ENCODE data around the gene SLC10A3.

DNA sequence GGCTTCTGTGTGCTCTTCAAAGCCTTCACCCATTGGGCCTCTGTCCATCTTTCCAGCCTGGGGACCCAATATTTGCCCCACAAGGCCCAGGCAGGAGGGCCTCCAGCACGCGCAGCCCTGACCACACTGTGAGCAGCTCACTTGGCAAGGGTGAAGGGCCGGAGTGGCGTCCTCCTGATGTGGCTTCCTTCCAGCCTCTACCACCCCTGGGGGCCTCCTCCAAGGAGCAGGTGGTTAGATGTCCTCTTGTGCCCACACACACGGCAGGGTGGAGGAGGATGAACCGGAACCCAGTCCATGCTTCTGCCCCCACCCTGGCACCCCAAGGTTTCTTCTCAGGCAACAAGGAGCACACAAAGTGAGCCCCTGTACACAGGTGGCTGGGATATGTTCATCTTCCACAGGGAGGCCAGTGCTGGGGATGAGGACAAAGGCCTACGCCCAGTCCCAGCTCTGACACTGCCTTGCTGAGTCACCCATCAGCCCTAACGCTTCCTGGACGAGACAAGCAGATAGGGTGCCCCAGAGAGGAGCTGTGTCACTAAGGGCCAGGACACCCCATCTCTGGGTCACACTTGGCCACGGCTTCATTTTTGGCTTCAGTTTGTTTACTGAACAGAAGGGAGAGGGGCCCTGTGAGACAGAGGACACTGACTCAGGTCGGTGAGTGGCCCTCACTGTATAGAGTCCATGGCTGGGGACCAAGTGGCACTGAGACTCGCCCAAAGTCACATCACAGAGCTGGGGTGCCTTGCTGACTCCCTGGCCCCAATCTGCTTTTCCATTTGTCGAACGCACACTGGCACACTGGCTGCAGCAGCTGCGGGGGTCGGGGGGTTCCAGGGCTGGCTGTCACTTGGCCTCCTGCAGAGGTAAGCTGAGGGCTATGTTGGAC is 5.9 kb downstream of the SLC10A3 start:
- no peak for TF ChIP-seq POLR2A (IDR thresholded peaks at IDR 0.05)
- TF ChIP-seq, protein P1, sequence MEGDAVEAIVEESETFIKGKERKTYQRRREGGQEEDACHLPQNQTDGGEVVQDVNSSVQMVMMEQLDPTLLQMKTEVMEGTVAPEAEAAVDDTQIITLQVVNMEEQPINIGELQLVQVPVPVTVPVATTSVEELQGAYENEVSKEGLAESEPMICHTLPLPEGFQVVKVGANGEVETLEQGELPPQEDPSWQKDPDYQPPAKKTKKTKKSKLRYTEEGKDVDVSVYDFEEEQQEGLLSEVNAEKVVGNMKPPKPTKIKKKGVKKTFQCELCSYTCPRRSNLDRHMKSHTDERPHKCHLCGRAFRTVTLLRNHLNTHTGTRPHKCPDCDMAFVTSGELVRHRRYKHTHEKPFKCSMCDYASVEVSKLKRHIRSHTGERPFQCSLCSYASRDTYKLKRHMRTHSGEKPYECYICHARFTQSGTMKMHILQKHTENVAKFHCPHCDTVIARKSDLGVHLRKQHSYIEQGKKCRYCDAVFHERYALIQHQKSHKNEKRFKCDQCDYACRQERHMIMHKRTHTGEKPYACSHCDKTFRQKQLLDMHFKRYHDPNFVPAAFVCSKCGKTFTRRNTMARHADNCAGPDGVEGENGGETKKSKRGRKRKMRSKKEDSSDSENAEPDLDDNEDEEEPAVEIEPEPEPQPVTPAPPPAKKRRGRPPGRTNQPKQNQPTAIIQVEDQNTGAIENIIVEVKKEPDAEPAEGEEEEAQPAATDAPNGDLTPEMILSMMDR (IDR thresholded peaks at IDR 0.05): no peak
